Measurements from ENCODE around the gene RIOX2.
"Not testable (repeated sequence)": the region's sequence is repeated elsewhere in the genome, so short reads cannot be mapped to it uniquely, and the experiment has no call there.

Gene RIOX2

GRCh38 chr3:97911459-97911858, 60.8 kb downstream of the RIOX2 start:
- DNase-seq (ENCODE audit: low read depth), result no peak

DNA sequence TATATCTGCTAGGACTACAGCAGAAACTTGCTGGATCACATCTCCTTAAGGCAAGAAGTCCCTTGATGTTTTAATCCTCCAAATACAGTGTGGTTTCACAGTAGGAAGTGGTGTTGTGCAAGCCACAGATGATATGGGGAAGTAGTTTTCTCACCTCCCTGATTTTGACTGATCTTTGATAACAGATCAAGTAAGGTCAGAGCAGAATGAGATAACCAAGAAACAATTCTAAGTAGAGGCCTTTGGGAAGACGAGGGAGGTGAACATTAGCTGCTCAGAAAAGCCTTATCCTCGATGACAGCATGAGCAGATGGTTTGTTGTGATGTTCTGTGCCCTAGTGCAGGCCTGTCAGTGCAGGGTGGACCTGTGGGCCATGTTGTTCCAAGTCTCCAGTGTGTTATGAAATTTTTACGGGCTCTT, 61.3 kb downstream of the RIOX2 start:
- no peak for DNase-seq (ENCODE audit: low read depth)

- not testable (repeated sequence) for DNase-seq (ENCODE audit: low read depth)
Observed at GRCh38 chr3:97910236-97910831, 61.9 kb downstream of the RIOX2 start.

GRCh38 chr3:97909830-97910229, 62.4 kb downstream of the RIOX2 start:
- DNase-seq (ENCODE audit: low read depth), result not testable (repeated sequence)

DNA sequence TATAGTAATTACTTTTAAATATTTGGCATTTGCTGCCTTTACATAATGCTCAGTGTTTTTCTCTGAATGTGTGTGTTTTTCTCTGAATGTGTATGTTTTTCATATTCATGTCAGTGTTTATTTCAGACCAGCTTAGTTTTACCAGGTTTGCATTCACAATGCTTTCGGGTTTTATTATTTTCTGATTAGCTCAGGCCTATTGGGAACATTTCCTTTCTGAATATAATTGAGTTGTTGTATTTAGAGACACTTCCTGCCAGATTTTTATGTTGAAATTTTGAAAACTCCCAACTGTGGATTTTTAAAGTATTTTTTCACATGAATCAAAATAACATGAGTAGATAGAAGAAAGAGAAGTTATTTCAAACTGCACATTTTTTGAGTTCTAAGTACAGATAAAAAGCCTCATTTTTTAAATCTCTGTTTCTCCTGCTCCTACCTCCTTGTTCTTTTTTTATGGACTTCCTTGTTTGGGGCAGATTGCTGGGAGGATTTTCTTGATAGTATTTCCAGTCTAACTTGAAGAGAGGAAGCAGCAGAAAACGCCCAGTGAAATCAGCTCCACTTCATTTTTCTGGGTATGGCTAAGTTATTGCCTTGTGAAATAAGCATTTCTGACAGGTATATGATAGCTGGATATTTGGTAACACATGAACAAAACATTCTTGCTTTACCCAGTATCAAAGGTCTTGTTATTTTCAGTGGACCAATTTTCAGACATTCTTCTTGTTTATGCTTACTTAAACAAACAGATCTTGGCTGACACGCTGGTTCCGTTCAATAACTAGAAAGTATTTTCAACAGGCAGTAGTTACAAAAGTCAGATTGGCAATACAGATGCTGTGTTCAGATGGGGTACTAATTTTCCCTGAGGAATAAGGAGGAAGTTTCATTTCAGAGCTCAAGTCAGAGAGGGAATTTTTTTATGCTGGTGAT, 70.7 kb downstream of the RIOX2 start:
- DNase-seq (ENCODE audit: low read depth), result no peak

- DNase-seq (ENCODE audit: low read depth), result no peak
Observed at GRCh38 chr3:97899331-97899730, 72.9 kb downstream of the RIOX2 start.

- DNase-seq (ENCODE audit: low read depth), result no peak
Observed at GRCh38 chr3:97896547-97896946, 75.7 kb downstream of the RIOX2 start.

- no peak for DNase-seq (ENCODE audit: low read depth)
Observed at GRCh38 chr3:97896129-97896528, 76.1 kb downstream of the RIOX2 start.

- DNase-seq (ENCODE audit: low read depth), result no peak
Observed at GRCh38 chr3:97895216-97895615, 77.0 kb downstream of the RIOX2 start.

GRCh38 chr3:97892852-97893251, 79.4 kb downstream of the RIOX2 start:
- no peak for DNase-seq (ENCODE audit: low read depth)

Measured in stimulated activated CD4-positive, alpha-beta T cell treated with anti-CD3 and anti-CD28 coated beads, Interleukin-2, amount 100 ng/mL, for 4 hours (primary cell).